Left ventricle myocardium inferior (tissue), 1 donor: Measurements from ENCODE around the gene RAN. TPM values are rescaled to one million over a fixed set of nuclear protein-coding genes. Genes with fewer than 3 reads are reported as not detected.

Source experiments
- DNase-seq: peaks from one replicate; pipeline ENCODE4 v3.0.0-alpha.2; 2020
- H3K27ac ChIP-seq: fragments of 200-600 bp; replicated peaks from 2 replicates; pipeline ENCODE4 v1.8.0; 2021
- H3K27me3 ChIP-seq: fragments of 200-600 bp; 2 replicates; pipeline ENCODE4 v1.8.0; 2021; ENCODE audit warnings: low read depth
- H3K36me3 ChIP-seq: fragments of 200-600 bp; 2 replicates; pipeline ENCODE4 v1.8.0; 2021
- H3K4me1 ChIP-seq: fragments of 200-600 bp; 2 replicates; pipeline ENCODE4 v1.8.0; 2021
- H3K4me3 ChIP-seq: fragments of 200-600 bp; 2 replicates; pipeline ENCODE4 v1.8.0; 2021; ENCODE audit warnings: mild to moderate bottlenecking, moderate library complexity
- H3K9me3 ChIP-seq: fragments of 200-600 bp; replicated peaks from 2 replicates; pipeline ENCODE4 v1.8.0; 2021
- CTCF ChIP-seq: fragments of 200-600 bp; IDR thresholded peaks from 2 replicates; pipeline ENCODE4 v1.8.0; 2021; ENCODE audit warnings: antibody characterized with exemption, mild to moderate bottlenecking, borderline replicate concordance
- intact Hi-C: fragments of 100-400 bp; cut with micrococcal nuclease; formaldehyde crosslinking; loops from one replicate; pipeline ENCODE4 v1.11.0; 2022
- total RNA-seq: library from RNA; stranded (reverse); fragmentation: NEBNext Ultra II Directional; extraction: Animal tissue kit (Norgen Biotek cat#: 25700); gene quantifications from one replicate; pipeline ENCODE4 v1.2.1, GENCODE V29; 2021
- donor health status: DM: no; HTN: yes; CAD: no; lungs with severe emphysema.

RAN gene
- total RNA-seq, 1 donor from 2014 or later, result 246 TPM

- H3K4me3 ChIP-seq, result no peak overlapping the region
- DNase-seq, result no peak
- peaks cover 19% of the 10 kb centered on the region for H3K27me3 ChIP-seq
- H3K9me3 ChIP-seq, result peaks cover 19% of the 10 kb centered on the region
- TF ChIP-seq CTCF, result no peak
- H3K27ac ChIP-seq, result no peak overlapping the region
- peaks cover under 1% of the 10 kb centered on the region for H3K4me1 ChIP-seq
- H3K36me3 ChIP-seq, result no peaks in the 10 kb centered on the region
- intact Hi-C loops, result loop anchor here (10.0 kb wide), 1 partner anchor 224 kb away; no protein-coding TSS in a partner anchor
Observed at GRCh38 chr12:130911193-130911592, 39.3 kb downstream of the RAN start.

GRCh38 chr12:130911933-130912332 is 40.1 kb downstream of the RAN start:
- H3K36me3 ChIP-seq, result no peaks in the 10 kb centered on the region
- H3K27ac ChIP-seq, result no peak overlapping the region
- H3K4me1 ChIP-seq, result peaks cover 4% of the 10 kb centered on the region
- no peak for TF ChIP-seq CTCF
- H3K27me3 ChIP-seq, result peaks cover 25% of the 10 kb centered on the region
- H3K4me3 ChIP-seq, result no peak overlapping the region
- intact Hi-C loops, result loop anchor here (10.0 kb wide), 1 partner anchor 223 kb away; no protein-coding TSS in a partner anchor
- DNase-seq, result no peak
- H3K9me3 ChIP-seq, result peaks cover 19% of the 10 kb centered on the region

GRCh38 chr12:130916241-130916911 is 44.5 kb downstream of the RAN start:
- Histone ChIP-seq H3K36me3 (no peaks in the 10 kb centered on the region), H3K27me3 (peaks cover 30% of the 10 kb centered on the region), H3K9me3 (peaks cover 11% of the 10 kb centered on the region), H3K4me1 (peaks cover 4% of the 10 kb centered on the region), H3K4me3 (peak overlapping the region; percentile 42), H3K27ac (no peak overlapping the region)
- TF ChIP-seq CTCF, result peak; percentile 96
- intact Hi-C loops, result loop anchor here (10.0 kb wide), 1 partner anchor 218 kb away; no protein-coding TSS in a partner anchor
- DNase-seq, result peak; percentile 42

- Histone ChIP-seq H3K27me3 (peaks cover 30% of the 10 kb centered on the region), H3K27ac (no peak overlapping the region), H3K9me3 (peaks cover 7% of the 10 kb centered on the region), H3K4me3 (no peak overlapping the region), H3K4me1 (peaks cover 4% of the 10 kb centered on the region), H3K36me3 (no peaks in the 10 kb centered on the region)
- no peak for DNase-seq
- intact Hi-C loops, result loop anchor here (10.0 kb wide), 1 partner anchor 217 kb away; no protein-coding TSS in a partner anchor
- no peak for TF ChIP-seq CTCF
Observed at GRCh38 chr12:130917607-130918006, 45.7 kb downstream of the RAN start.

GRCh38 chr12:130919086-130919485 is 47.2 kb downstream of the RAN start:
- peaks cover 7% of the 10 kb centered on the region for H3K9me3 ChIP-seq
- no peak for TF ChIP-seq CTCF
- no peak overlapping the region for H3K27ac ChIP-seq
- H3K4me3 ChIP-seq, result no peak overlapping the region
- H3K36me3 ChIP-seq, result no peaks in the 10 kb centered on the region
- no peak for DNase-seq
- intact Hi-C loops, result loop anchor here (10.0 kb wide), 1 partner anchor 216 kb away; no protein-coding TSS in a partner anchor
- H3K27me3 ChIP-seq, result peaks cover 30% of the 10 kb centered on the region
- peaks cover 4% of the 10 kb centered on the region for H3K4me1 ChIP-seq
